GM12875 (cell line): ENCODE results near the gene NAT10.
"Not testable (repeated sequence)": the region's sequence is repeated elsewhere in the genome, so short reads cannot be mapped to it uniquely, and the experiment has no call there.

Experiments used
- H3K4me3 ChIP-seq: one replicate; pipeline ENCODE4 v1.5.1; 2011; ENCODE audit warnings: low read depth, low read length, control low read depth
- CTCF ChIP-seq: IDR thresholded peaks from 2 replicates; pipeline ENCODE4 v1.5.1; 2011; ENCODE audit warnings: low read depth, mild to moderate bottlenecking, control low read depth, inconsistent platforms, low read length, moderate library complexity, borderline replicate concordance; ENCODE audit not compliant: insufficient read depth

The NAT10 gene

GRCh38 chr11:34086554-34087283, 18.7 kb upstream of the NAT10 start:
- TF ChIP-seq CTCF, result no peak
- H3K4me3 ChIP-seq, result no peak overlapping the region

GRCh38 chr11:34091825-34092224, 13.6 kb upstream of the NAT10 start:
- TF ChIP-seq CTCF, result no peak
- no peak overlapping the region for H3K4me3 ChIP-seq

GRCh38 chr11:34094900-34095299, 10.5 kb upstream of the NAT10 start:
- H3K4me3 ChIP-seq, result not testable (repeated sequence)

- TF ChIP-seq CTCF, result no peak
- no peak overlapping the region for H3K4me3 ChIP-seq
Observed at GRCh38 chr11:34098813-34099212, 6.6 kb upstream of the NAT10 start.

- no peak for TF ChIP-seq CTCF
- peak overlapping the region; percentile 81 for H3K4me3 ChIP-seq
Observed at GRCh38 chr11:34104680-34105078, 750 bp upstream of the NAT10 start.

GRCh38 chr11:34105957-34106504, 602 bp downstream of the NAT10 start:
- no peak for TF ChIP-seq CTCF
- peak overlapping the region; percentile 81 for H3K4me3 ChIP-seq

GRCh38 chr11:34111722-34112270, 6.4 kb downstream of the NAT10 start:
- TF ChIP-seq CTCF, result no peak
- no peak overlapping the region for H3K4me3 ChIP-seq
